ENCODE data around the gene C20orf96. TPM values are rescaled to one million over a fixed set of nuclear protein-coding genes. Genes with fewer than 3 reads are reported as not detected.

C20orf96 gene
- total RNA-seq, 1 experiment from 2014 or later = 20.5 TPM

DNA sequence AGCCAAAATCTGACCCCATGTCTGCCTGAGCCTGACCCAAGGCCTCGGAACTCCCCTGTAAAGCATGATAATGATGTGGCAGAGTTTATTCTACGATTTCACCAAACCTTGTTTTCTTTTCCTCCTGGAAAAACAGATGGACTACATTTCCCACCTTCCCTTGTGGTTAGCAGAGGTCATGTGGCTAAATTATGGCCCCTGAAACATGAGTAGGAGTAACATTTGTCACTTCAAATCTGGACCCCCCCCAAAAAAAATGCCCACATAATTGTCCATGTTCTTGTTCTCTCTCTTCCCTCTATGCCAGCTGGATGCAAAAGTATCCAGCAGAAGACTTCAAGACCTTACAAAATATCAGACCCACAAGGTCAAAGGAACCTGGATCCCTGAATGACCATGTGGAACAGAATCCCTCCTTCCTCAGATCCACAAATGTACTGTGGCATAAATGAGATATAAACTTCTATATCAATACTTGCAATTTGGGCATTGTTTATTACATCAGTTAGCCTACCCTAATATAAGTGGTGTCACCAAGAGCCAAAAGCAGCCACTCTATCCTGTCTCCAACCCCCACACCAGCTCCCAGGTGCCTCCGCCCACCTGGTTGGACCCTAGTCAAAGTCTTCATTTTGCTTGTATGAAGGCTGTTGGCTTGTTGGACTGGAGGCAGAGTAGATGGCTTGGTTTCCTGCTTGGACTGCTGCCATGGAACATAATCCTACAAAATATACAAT is 1.4 kb downstream of the C20orf96 start:
- intact Hi-C loops (cut with micrococcal nuclease; ENCODE audit: unreplicated experiment) (no loop called here), in situ Hi-C loops (cut with HindIII; ENCODE audit: low pct_unique_long_range_greater_than_20kb, low sequenced_read_pairs) (no loop called here)
- ChIA-PET CTCF (no interaction called here), POLR2A (no interaction called here)
- TF ChIP-seq CTCF (IDR thresholded peaks at IDR 0.05) (no peak), REST (IDR thresholded peaks at IDR 0.05; ENCODE audit: insufficient read depth in 1 of 2, low read depth in 2 of 2, low read length in 1 of 2) (no peak)
- H3K36me3 ChIP-seq (ENCODE audit: control insufficient read depth, insufficient read depth, low read length) = no peaks in the 10 kb centered on the region; the same call in 1 of the 2 replicates
- H3K4me1 ChIP-seq (ENCODE audit: control insufficient read depth, insufficient read depth, low read length) = peaks cover 12% of the 10 kb centered on the region
- BruUV-seq (replicated peaks) = TSS peak; percentile 54
- peak overlapping the region; percentile 93 for H3K27ac ChIP-seq (ENCODE audit: low read length)
- DNase-seq (ENCODE audit: low read depth, low spot score) (no peak), ATAC-seq (no peak)
- H3K4me3 ChIP-seq (ENCODE audit: low read depth in 2 of 2, low read length in 2 of 2) = peak overlapping the region; percentile 85 to 96
- H3K9me3 ChIP-seq (ENCODE audit: control insufficient read depth, insufficient read depth, low read depth, low read length) = no peaks in the 10 kb centered on the region
- no peaks in the 10 kb centered on the region for H3K27me3 ChIP-seq (ENCODE audit: control insufficient read depth, insufficient read depth, low read length)

GRCh38 chr20:286508-286907 is 4.0 kb downstream of the C20orf96 start:
- Histone ChIP-seq H3K4me1 (ENCODE audit: control insufficient read depth, insufficient read depth, low read length) (peaks cover 8% of the 10 kb centered on the region), H3K27ac (ENCODE audit: low read length) (no peak overlapping the region), H3K36me3 (ENCODE audit: control insufficient read depth, insufficient read depth, low read length) (no peaks in the 10 kb centered on the region; the same call in 1 of the 2 replicates), H3K27me3 (ENCODE audit: control insufficient read depth, insufficient read depth, low read length) (no peaks in the 10 kb centered on the region), H3K4me3 (ENCODE audit: low read depth in 2 of 2, low read length in 2 of 2) (no peak overlapping the region), H3K9me3 (ENCODE audit: control insufficient read depth, insufficient read depth, low read depth, low read length) (no peaks in the 10 kb centered on the region)
- in situ Hi-C loops (cut with HindIII; ENCODE audit: low pct_unique_long_range_greater_than_20kb, low sequenced_read_pairs) = no loop called here
- ChIA-PET POLR2A (interaction anchor here (0.6 kb wide), 1 partner anchor 65 kb away, joined by 4 read pairs; no protein-coding TSS in a partner anchor), CTCF (no interaction called here)
- DNase-seq (ENCODE audit: low read depth, low spot score) (no peak), ATAC-seq (no peak)
- no peak for TF ChIP-seq CTCF (IDR thresholded peaks at IDR 0.05)
- no peak for TF ChIP-seq SIN3A (IDR thresholded peaks at IDR 0.05; ENCODE audit: borderline replicate concordance, insufficient read depth, low read depth, low read length)
- TF ChIP-seq TCF7L2 (IDR thresholded peaks at IDR 0.05; ENCODE audit: low read depth, low read length) = no peak
- no peak for TF ChIP-seq REST (IDR thresholded peaks at IDR 0.05; ENCODE audit: insufficient read depth in 1 of 2, low read depth in 2 of 2, low read length in 1 of 2)
- no peak for TF ChIP-seq POLR2AphosphoS5 (IDR thresholded peaks at IDR 0.05; ENCODE audit: low read depth, low read length)
- BruUV-seq (replicated peaks) = no TSS peak
- intact Hi-C loops (cut with micrococcal nuclease; ENCODE audit: unreplicated experiment) = no loop called here
